GM12872 (cell line): ENCODE data around the gene SARDH.

ENCODE experiments used
- TF ChIP-seq, protein P1 (sequence below): IDR thresholded peaks from 3 replicates; pipeline ENCODE4 v1.5.1; 2011; ENCODE audit warnings: low read depth, mild to moderate bottlenecking, low read length, moderate library complexity; ENCODE audit not compliant: insufficient read depth

The SARDH gene

DNA sequence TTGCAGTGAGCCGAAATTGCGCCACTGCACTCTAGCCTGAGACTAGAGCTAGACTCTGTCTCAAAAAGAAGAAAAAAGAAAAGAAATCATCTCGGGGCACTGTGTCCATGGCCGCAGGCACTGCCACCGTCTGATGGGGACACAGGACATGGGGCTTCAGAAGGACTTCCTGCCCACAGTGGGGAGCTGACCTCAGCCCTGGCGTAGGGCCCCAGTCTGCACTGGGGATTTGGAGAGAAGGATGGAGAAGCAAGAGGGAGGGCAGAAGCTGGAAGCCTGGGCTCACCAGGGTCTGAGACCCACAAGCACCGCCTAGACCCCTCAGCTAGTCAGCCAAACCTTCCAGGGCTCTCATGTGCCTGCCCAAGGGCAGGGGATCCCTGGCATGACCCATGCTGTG, 4.1 kb upstream of the SARDH start:
- TF ChIP-seq, protein P1, sequence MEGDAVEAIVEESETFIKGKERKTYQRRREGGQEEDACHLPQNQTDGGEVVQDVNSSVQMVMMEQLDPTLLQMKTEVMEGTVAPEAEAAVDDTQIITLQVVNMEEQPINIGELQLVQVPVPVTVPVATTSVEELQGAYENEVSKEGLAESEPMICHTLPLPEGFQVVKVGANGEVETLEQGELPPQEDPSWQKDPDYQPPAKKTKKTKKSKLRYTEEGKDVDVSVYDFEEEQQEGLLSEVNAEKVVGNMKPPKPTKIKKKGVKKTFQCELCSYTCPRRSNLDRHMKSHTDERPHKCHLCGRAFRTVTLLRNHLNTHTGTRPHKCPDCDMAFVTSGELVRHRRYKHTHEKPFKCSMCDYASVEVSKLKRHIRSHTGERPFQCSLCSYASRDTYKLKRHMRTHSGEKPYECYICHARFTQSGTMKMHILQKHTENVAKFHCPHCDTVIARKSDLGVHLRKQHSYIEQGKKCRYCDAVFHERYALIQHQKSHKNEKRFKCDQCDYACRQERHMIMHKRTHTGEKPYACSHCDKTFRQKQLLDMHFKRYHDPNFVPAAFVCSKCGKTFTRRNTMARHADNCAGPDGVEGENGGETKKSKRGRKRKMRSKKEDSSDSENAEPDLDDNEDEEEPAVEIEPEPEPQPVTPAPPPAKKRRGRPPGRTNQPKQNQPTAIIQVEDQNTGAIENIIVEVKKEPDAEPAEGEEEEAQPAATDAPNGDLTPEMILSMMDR: no peak

DNA sequence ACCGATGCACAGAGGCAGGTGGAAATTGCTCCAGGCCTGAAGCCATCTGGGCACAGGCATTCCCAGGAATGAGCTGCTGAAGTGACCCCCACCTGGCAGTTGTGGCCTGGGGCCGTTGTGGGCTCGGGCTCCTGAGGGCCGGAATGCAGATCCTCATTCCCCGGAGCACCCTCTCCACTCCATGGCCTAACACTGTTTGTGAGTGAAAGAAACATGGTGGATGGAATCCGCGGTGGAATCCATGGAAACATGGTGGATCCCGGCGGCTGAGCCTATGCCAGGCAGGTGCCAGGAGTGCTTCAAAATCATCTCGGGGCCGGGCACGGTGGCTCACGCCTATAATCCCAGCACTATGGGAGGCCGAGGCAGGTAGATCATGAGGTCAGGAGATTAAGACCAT, 3.6 kb upstream of the SARDH start:
- TF ChIP-seq, protein P1: no peak

DNA sequence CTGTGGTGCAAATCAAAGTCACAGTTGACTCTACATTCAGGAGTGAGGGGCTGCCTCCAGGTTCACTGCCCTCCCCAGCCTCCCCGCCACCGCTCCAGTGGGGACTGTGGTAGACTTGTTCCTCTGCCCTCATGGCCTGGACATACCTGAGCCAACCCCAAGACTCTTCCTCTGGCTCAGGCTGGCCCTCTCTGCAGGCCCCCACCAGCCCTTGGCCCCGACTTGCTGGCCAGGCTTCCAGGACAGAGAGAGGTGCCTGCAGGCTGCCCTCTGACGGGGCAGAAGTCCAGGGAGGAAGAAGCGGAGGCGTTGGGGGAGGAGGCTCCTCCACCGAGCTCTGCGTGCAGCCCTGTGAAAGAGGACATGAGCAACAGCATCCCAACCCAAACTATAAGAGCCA, 2.8 kb upstream of the SARDH start:
- TF ChIP-seq, protein P1: no peak

DNA sequence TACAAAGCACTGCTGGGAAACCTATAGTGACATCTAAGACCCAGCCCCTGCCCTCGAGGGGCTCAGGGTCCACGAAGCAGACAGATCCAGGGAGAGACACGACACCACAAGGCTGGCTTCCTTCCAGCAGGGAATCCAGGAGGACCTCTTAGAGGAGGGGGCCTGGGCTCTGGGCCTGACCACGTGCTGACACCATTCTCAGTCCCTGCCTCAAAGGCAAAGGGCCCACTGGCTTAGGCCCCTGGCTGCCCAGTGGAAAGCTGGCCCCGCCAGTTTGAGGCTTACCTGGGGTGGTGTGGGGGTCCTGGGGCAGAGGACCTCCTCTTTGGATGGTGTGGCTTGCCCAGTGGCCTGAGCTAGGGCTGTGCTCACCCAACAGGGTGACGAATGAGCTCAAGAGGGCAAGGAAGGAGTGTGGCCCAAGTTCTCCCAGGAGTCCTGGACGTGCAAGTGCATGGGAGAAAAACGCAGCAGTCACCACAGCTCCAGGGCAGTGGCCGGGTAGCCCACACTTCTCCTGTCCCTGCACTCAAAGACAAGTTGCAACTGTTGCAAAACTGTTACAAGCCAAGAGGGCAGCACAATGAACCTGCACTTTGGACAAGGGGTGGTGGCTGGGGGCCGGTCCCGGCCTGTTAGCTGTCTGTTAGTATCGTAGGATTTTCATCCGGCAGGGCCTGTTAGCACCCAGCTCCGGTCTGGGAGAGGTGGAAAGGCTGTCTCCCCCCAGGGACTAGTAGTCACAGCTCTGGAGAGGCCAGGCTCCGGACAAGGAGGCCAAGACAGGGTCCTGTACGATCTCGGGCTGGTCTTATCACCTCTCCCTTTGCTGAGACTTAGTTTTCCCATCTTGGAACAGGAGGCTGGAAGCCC, 1.5 kb upstream of the SARDH start:
- TF ChIP-seq, protein P1: no peak

DNA sequence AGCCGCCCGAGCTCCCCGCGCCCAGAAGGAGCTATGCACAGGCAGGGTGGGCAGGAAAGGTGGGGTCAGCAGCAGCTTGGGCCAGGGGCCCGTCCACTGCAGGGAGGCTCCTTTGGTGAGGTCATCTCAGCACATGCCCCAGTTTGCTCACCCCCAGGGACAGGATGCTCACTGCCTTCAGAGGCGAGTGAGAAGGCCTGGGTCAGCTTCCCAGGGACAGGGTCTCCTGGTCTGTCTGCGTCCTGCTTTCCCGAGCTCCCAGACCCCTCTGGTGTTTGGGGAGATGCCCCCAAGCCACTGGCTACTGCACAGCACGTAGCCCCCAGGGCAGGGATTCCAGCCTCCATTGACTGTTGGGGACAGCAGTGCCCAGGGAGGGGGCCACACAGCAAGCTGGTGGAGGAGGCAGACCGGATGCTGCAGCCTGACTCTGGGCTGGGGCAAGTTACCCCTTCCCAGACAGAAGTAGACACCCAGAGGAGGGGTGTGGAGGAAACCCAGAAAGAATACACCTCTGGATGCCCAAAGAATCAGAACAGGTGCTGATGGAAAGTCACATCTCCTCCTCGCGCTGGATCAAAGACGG, 581 bp upstream of the SARDH start:
- TF ChIP-seq, protein P1: no peak

DNA sequence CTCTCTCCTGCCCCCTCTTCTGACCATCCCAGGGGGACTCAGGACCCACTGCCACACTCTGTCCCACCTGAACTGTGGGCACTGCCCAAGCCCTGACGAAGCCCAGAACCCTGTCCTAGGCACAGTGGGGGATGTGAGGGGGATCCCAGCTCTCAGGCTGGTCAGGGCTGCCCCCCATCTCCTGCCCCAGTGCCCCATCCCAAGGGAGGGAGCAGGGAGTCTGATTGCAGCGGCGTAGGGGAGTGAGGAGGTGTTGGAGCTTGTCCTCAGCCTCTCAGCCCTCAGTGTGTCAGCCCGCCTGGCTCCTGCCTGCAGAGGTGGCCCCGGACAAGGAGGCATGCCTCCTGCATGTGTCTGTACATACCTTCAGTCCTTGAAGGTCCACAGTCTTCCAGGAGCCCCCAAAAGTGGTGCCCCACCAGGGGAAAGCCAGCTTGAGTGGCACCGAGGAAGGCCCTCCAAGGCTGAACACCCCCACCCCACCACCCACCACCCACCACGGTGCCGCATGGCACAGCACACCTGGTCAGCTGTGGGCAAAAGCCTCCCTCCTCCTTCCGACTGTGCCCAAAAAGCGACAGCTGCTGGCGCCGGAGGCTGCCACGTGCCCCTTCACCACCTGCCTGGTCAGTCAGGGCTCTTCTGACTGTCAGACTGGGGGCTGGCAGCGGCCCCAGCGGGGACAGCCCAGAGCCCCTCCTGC, 930 bp downstream of the SARDH start:
- TF ChIP-seq, protein P1: no peak

DNA sequence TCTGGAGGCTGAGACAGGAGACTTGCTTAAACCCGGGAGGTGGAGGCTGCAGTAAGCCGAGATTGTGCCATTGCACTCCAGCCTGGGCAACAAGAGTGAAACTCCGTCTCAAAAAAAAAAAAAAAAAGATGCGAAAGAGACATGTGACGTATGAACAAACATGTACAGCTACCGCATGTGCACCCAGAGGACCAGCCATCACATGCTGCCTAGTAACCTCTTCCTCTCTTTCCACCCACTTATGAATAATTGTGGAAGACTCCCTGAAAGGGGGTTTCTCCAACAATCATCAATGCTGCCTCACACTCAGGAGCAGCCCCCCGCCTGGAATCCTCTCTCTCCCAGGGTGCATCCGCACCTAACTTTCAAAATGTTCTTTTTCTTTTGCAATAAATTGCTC, 2.2 kb downstream of the SARDH start:
- TF ChIP-seq, protein P1: no peak
